Measurements from ENCODE around the gene MEIKIN.

Gene MEIKIN

GRCh38 chr5:131945551-131946168 is at the start of gene MEIKIN:
TSS of gene MEIKIN (minus strand) at chr5:131945663. CDS start at chr5:131945505, 158 bp downstream.
- DNase-seq: no peak

GRCh38 chr5:131994533-131995226 is 49.2 kb upstream of the MEIKIN start:
- no peak for DNase-seq

- no peak for DNase-seq
Measured at GRCh38 chr5:131994090-131994489, 48.6 kb upstream of the MEIKIN start.

- DNase-seq: no peak
Measured at GRCh38 chr5:131993676-131994075, 48.2 kb upstream of the MEIKIN start.

GRCh38 chr5:131992370-131992769 is 46.9 kb upstream of the MEIKIN start:
- DNase-seq: no peak

GRCh38 chr5:131991593-131992324 is 46.3 kb upstream of the MEIKIN start:
- no peak for DNase-seq

GRCh38 chr5:131990716-131991115 is 45.3 kb upstream of the MEIKIN start:
- DNase-seq: no peak

GRCh38 chr5:131988601-131989000 is 43.1 kb upstream of the MEIKIN start:
- DNase-seq: no peak

GRCh38 chr5:131987251-131987650 is 41.8 kb upstream of the MEIKIN start:
- no peak for DNase-seq

GRCh38 chr5:131986161-131986912 is 40.9 kb upstream of the MEIKIN start:
- no peak for DNase-seq

- DNase-seq: no peak
Measured at GRCh38 chr5:131984956-131985665, 39.6 kb upstream of the MEIKIN start.

- no peak for DNase-seq
Measured at GRCh38 chr5:131983244-131983771, 37.8 kb upstream of the MEIKIN start.

- DNase-seq: no peak
Measured at GRCh38 chr5:131981516-131981915, 36.1 kb upstream of the MEIKIN start.

GRCh38 chr5:131980696-131981095 is 35.2 kb upstream of the MEIKIN start:
- DNase-seq: no peak

GRCh38 chr5:131979816-131980215 is 34.4 kb upstream of the MEIKIN start:
- no peak for DNase-seq

GRCh38 chr5:131977212-131977604 is 31.7 kb upstream of the MEIKIN start:
- no peak for DNase-seq

- no peak for DNase-seq
Measured at GRCh38 chr5:131976414-131977211, 31.1 kb upstream of the MEIKIN start.

GRCh38 chr5:131974956-131975726 is 29.7 kb upstream of the MEIKIN start:
- peak; percentile 36 for DNase-seq

GRCh38 chr5:131974622-131974955 is 29.1 kb upstream of the MEIKIN start:
- no peak for DNase-seq

GRCh38 chr5:131974016-131974415 is 28.6 kb upstream of the MEIKIN start:
- no peak for DNase-seq

Measured in activated gamma-delta T cell treated with Interleukin-2 at 50 U/mL for 16 hours (primary cell).